HG03457 (cell line): ENCODE data around the gene TRIOBP.
"Not testable (repeated sequence)": the region's sequence is repeated elsewhere in the genome, so short reads cannot be mapped to it uniquely, and the experiment has no call there.

Source experiments
- ATAC-seq: cut with Tn5 transposase; IDR thresholded peaks from one replicate; pipeline ENCODE4 v1.9.1; 2021; ENCODE audit warnings: moderate number of reproducible peaks; ENCODE audit not compliant: unreplicated experiment

The TRIOBP gene

GRCh38 chr22:37717746-37718305 lies 21.0 kb downstream of the TRIOBP start:
- ATAC-seq: not testable (repeated sequence)

GRCh38 chr22:37725551-37726240 lies 28.8 kb downstream of the TRIOBP start:
- no peak for ATAC-seq

- ATAC-seq: no peak
Measured at GRCh38 chr22:37726241-37726887, 29.5 kb downstream of the TRIOBP start.

- ATAC-seq: no peak
Measured at GRCh38 chr22:37728620-37729019, 31.8 kb downstream of the TRIOBP start.

GRCh38 chr22:37731804-37732471 lies 35.1 kb downstream of the TRIOBP start:
- ATAC-seq: no peak

GRCh38 chr22:37732699-37733607 lies 36.1 kb downstream of the TRIOBP start:
- ATAC-seq: no peak

- no peak for ATAC-seq
Measured at GRCh38 chr22:37733625-37734401, 37.0 kb downstream of the TRIOBP start.

GRCh38 chr22:37734402-37734700 lies 37.5 kb downstream of the TRIOBP start:
- no peak for ATAC-seq

- no peak for ATAC-seq
Measured at GRCh38 chr22:37734964-37735451, 38.2 kb downstream of the TRIOBP start.

GRCh38 chr22:37739035-37739434 lies 42.2 kb downstream of the TRIOBP start:
- ATAC-seq: no peak

GRCh38 chr22:37739611-37740049 lies 42.8 kb downstream of the TRIOBP start:
- ATAC-seq: no peak

GRCh38 chr22:37740455-37741311 lies 43.8 kb downstream of the TRIOBP start:
- ATAC-seq: no peak

- ATAC-seq: no peak
Measured at GRCh38 chr22:37741312-37741795, 44.5 kb downstream of the TRIOBP start.

GRCh38 chr22:37742376-37743171 lies 45.7 kb downstream of the TRIOBP start:
- no peak for ATAC-seq

GRCh38 chr22:37744589-37744988 lies 47.7 kb downstream of the TRIOBP start:
- ATAC-seq: no peak

- peak; percentile 36 for ATAC-seq
Measured at GRCh38 chr22:37745548-37746365, 48.9 kb downstream of the TRIOBP start.
